Thyroid gland (tissue), 4 donors: ENCODE measurements around the gene DSCAM.

Experiments used
- CTCF ChIP-seq, 6 experiments: fragments of 200-600 bp in 3 of 6; fragments of 450-650 bp in 3 of 6; sonication (generic) in 3 of 6; IDR thresholded peaks; one replicate each; pipeline ENCODE4 v1.5.1; 2016 to 2019; ENCODE audit warnings: antibody characterized with exemption in 6 of 6, mild to moderate bottlenecking in 2 of 6, inconsistent platforms in 1 of 6, moderate library complexity in 1 of 6
- POLR2A ChIP-seq, 2 donors: fragments of 450-650 bp; IDR thresholded peaks; one replicate each; pipeline ENCODE4 v1.6.1; 2017; ENCODE audit warnings: antibody characterized with exemption in 2 of 2, mild to moderate bottlenecking in 2 of 2, moderate library complexity in 1 of 2

GRCh38 chr21:40067751-40068150 lies 779.2 kb downstream of the DSCAM start:
- TF ChIP-seq CTCF (IDR thresholded peaks at IDR 0.05) (no peak), POLR2A (IDR thresholded peaks at IDR 0.05) (no peak)
